GM10847 (cell line): ENCODE measurements around the gene TM4SF5.

Experiments used
- POLR2A ChIP-seq: IDR thresholded peaks from 2 replicates; pipeline ENCODE4 v1.6.1; 2011; ENCODE audit not compliant: insufficient read length; ENCODE audit errors: extremely low read depth

The TM4SF5 gene

DNA sequence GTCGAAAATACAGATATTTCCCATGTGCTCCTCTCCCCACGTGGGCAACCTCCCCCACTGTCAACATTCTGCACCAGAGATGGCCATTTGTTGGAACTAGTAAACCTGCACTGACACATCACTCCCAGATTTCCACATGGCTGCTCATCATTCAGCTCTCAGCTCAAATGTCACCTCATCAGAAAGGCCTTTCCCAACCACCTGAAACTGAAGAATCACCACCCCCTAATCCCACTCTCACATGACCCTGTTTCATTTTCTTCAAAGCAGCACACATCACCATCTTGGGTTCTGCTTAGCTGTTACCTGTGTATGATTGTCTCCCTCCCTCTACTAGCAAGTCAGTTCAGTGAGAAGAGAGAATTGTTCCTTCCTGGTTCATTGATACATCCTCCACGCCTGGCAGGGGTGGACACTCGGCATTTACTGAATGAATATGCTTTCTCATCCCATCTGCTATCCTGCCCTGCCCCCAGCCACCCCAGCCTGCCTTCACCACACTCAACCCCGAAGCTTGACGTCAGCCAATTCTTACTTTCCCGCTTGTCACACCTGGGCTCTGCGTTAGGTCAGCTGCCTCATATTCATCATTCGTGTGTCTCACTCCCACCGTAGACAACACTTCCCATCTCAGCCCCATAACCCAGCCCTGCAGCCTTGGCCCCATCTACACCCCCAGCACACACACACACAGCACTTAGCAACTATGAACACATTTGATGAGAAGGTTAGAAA is 28.9 kb downstream of the TM4SF5 start:
- no peak for TF ChIP-seq POLR2A

GRCh38 chr17:4802228-4802627 is 30.5 kb downstream of the TM4SF5 start, which contains the start of gene C17orf114:
TSS of gene C17orf114 (minus strand) at chr17:4802328.
- TF ChIP-seq POLR2A = no peak

- TF ChIP-seq POLR2A = no peak
Measured at GRCh38 chr17:4806456-4806776, 34.7 kb downstream of the TM4SF5 start.

GRCh38 chr17:4806777-4807604 is 35.3 kb downstream of the TM4SF5 start, which contains the start of gene PLD2:
TSS of gene PLD2 (plus strand) at chr17:4807152. CDS start at chr17:4807773, 621 bp downstream.
- peak; percentile 61 for TF ChIP-seq POLR2A

DNA sequence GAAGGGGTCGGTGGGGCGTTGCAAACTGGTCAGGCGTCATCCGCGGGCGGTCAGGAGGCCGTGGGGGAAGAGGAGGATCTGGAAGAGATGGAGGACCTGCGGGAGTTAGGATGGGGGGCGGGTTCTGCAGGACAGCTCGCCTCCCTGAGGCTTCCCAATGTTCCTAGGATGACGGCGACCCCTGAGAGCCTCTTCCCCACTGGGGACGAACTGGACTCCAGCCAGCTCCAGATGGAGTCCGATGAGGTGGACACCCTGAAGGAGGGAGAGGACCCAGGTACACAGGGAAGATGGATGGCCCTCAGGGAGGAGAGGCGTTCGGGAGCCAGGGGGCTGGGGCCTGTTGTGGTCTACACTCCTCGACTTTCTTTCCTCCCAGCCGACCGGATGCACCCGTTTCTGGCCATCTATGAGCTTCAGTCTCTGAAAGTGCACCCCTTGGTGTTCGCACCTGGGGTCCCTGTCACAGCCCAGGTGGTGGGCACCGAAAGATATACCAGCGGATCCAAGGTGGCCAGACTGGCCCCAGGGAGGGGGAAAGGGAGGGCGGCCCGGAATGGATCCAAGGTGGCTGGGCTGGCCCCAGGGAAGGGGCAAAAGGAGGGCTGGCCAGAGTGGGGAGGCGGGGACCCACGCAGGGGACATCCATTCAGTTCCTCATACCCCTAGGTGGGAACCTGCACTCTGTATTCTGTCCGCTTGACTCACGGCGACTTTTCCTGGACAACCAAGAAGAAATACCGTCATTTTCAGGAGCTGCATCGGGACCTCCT is 36.1 kb downstream of the TM4SF5 start:
- TF ChIP-seq POLR2A = no peak

DNA sequence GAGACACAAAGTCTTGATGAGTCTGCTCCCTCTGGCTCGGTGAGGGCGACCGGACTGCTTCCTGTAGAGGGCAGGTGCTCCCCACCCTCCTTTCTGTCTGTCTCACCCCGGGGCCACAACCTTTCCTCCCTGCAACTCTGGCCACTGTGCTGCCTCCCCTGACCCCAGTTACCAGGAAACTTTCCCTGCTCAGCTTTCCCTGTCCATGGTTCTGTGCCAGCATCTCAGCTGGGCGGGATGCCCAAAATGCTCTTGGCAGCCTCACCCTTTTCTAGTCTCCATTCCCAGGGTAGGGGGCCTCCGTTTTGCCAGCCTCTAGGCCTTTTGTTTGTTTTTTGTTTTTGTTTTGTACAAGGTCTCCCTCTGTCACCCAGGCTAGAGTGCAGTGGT is 36.7 kb downstream of the TM4SF5 start:
- no peak for TF ChIP-seq POLR2A

DNA sequence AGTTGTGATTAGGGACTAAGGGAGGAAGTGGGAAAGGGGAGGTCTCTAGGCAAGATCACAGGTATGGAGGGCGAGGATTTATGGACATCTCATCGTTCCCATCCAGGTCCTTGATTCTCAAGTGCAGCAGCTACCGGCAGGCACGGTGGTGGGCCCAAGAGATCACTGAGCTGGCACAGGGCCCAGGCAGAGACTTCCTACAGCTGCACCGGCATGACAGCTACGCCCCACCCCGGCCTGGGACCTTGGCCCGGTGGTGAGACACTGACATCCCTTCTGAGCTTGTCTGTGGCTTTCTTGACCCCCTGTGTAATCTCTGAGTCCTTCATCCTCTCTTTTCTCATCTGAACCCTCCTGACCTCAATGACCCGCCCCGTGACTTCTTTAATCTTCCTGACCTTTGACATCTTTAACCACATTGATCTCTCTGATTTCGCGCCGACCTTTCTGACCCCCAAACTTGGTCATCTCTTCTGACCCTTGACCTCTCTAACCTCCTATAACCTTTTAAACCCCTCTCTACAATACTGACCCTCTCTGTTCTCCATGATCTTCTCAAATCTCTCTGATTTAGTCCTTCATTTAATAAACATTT is 39.1 kb downstream of the TM4SF5 start:
- no peak for TF ChIP-seq POLR2A

DNA sequence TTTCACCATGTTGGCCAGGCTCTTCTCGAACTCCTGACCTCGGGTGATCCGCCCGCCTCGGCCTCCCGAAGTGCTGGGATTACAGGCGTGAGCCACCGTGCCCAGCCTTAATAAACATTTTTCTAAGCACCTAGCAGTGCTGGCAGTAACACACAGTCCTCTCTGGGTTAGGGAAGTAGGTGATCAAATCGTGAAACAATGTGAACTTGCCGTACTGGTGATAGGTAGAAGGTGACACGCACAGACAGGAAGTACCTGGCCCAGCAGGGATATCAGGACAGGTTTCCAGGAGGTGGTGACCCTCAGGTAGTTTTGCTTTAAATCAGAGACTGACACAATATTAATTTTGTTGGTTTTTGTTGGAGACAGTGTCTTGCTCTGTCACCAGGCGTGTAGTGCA is 39.8 kb downstream of the TM4SF5 start:
- no peak for TF ChIP-seq POLR2A

GRCh38 chr17:4812690-4813089 is 41.0 kb downstream of the TM4SF5 start:
- no peak for TF ChIP-seq POLR2A

DNA sequence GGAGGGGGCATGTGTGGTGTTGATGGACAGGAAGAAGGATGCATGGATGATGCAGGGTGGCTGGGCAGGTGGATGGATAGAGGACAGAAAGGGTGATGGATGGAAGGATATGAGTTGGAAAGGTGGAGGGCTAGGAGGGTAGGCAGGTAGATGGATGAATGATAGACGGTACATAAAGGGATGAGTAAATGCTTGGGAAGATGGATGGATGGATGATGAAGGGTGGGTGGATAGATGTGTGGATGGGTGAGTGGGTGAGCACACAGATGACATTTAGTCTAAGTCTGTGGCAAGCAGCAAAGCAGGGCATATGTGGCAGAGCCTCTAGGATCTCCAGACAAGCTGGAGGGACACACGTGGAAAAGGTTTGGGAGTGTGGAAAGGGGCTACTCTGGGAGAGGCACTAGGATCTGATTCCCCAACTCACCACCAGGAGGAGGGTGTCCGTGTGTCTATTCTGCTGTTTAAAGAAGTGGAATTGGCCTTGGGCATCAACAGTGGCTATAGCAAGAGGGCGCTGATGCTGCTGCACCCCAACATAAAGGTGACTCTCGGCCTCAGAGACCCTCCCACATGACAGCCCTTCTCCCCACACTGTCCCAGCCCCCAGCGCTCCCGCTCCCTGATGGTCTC is 43.5 kb downstream of the TM4SF5 start:
- TF ChIP-seq POLR2A = no peak

DNA sequence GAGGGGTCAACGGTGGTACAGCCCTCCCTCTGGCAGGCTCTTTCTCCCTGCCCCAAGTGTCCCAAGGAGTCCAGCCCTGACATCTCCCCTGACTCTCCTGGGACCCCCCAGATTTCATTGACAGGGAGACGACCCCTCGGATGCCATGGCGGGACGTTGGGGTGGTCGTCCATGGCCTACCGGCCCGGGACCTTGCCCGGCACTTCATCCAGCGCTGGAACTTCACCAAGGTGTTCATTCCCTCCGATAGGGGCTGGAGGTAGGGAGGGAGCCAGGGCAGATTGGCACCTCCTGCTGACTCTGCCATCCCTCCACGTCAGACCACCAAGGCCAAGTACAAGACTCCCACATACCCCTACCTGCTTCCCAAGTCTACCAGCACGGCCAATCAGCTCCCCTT is 45.1 kb downstream of the TM4SF5 start:
- no peak for TF ChIP-seq POLR2A

- no peak for TF ChIP-seq POLR2A
Measured at GRCh38 chr17:4818276-4818675, 46.6 kb downstream of the TM4SF5 start.

DNA sequence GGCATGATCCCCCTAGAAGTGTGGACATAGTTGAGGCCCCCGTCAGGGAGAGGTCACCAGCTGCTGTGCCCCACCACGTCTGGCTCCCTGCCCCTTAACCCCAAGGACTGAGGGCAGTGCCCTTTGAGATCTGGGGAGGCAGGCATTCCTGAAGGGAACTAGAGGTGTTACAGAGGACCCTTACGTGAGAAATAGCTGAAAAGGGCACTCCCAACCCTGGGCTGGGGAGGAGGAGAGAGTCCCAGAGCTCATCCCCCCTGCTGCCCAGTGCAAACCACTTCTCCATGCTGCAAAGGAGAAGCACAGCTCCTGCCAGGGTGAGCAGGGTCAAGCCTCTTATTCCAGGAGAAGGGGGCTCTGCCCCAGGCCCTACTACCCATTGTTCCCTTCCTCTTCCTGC is 51.1 kb downstream of the TM4SF5 start:
- TF ChIP-seq POLR2A = no peak

DNA sequence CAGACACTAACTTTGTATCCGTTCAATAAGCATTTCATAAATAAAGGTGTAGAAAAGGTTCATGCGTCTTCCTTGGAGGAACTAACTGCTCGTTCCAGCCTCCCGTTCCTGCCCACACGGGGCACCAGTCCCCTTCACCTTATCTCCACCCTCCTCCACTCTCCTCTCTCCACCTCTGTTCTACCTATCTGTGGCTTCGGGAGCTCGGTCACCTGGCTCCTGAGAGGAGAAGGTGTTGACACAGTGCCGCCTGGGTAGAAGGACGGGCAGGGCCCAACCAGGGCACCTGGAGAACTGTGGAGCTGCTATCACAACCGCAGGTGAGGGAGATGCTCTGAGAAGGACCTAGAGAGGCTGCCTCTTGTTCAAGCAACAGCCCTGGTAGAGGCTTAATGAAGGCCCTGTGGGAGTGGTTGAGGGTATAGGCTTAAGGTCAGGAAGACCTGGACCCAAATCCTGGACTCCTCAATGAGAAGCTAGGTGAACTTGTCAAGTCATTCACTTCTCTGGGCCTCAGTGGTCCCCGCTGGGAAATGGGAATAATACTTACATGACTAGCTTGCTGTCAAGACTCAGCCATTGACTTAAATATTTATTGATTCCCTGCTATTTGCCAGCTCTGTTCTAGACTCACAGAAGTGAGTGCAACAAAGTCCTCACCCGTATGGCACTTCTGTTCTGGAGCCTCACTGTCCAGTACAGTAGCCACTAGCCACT is 51.8 kb downstream of the TM4SF5 start:
- TF ChIP-seq POLR2A = no peak
